Right ventricle myocardium superior (tissue), 1 donor: Measurements from ENCODE around the gene ANP32A. TPM values are rescaled to one million over a fixed set of nuclear protein-coding genes. Genes with fewer than 3 reads are reported as not detected.
A peak's percentile ranks its signal among the peaks of the same experiment; 100 is the strongest.

Source experiments
- ATAC-seq: fragments of 200-7000 bp; cut with Tn5 transposase; one replicate; pipeline ENCODE4 v1.9.1; 2020; ENCODE audit warnings: mild to moderate bottlenecking; ENCODE audit not compliant: poor library complexity
- DNase-seq: peaks from one replicate; pipeline ENCODE4 v3.0.0-alpha.2; 2020
- intact Hi-C: fragments of 100-400 bp; cut with DNase I; formaldehyde crosslinking; loops from one replicate; pipeline ENCODE4 v1.11.2; 2022
- total RNA-seq: library from RNA; stranded (reverse); fragmentation: NEBNext Ultra II Directional; extraction: Animal tissue kit (Norgen Biotek cat#: 25700); gene quantifications from one replicate; pipeline ENCODE4 v1.2.1, GENCODE V29; 2021
- donor health status: DM: no; HTN: yes; CAD: no; lungs with severe emphysema.

ANP32A gene
- total RNA-seq, 1 donor from 2014 or later: 118 TPM

GRCh38 chr15:68822818-68823217 lies 2.1 kb upstream of the ANP32A start:
- intact Hi-C loops: loop anchor here (5.0 to 10.0 kb wide), 2 partner anchors 41 to 88 kb away; no protein-coding TSS in a partner anchor
- ATAC-seq: no peak
- DNase-seq: no peak

- intact Hi-C loops: loop anchor here (5.0 to 10.0 kb wide), 2 partner anchors 40 to 87 kb away; no protein-coding TSS in a partner anchor
- DNase-seq: no peak
- ATAC-seq: no peak
Observed at GRCh38 chr15:68821841-68822381, 1.2 kb upstream of the ANP32A start.

DNA sequence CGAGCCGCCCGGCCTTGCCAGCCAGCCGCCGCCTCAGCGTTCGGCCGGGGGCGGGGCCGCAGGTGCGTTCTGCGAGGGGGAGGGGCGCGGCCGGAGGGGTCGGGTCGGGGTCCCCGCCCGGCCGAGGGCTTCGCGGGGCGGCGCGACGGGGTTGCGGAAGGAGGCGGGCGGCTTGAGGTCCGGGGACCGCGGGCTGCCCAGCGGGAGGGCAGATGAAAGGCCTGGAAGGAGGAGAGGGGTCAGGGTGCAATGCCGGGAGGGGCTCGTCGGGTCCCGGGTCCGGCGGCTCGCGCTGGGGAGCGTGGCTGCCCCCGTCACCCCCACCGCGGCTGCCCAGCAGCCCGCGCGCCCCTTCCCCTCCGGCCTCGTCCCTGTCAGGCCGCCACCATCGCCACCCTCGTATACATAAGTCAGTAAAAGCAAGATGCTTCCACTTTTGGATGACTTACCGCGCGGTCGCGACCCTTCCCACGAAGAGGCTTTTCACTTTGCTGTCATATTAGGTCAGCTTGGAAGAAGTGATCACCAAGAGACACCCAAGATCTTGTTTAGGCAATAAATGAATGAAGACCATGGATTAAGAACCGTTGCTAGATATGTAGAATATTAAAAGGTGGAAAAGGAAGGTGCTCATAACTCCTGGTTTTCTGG lies 620 bp upstream of the ANP32A start:
- peak; percentile 2 for ATAC-seq
- DNase-seq: peak; percentile 53

DNA sequence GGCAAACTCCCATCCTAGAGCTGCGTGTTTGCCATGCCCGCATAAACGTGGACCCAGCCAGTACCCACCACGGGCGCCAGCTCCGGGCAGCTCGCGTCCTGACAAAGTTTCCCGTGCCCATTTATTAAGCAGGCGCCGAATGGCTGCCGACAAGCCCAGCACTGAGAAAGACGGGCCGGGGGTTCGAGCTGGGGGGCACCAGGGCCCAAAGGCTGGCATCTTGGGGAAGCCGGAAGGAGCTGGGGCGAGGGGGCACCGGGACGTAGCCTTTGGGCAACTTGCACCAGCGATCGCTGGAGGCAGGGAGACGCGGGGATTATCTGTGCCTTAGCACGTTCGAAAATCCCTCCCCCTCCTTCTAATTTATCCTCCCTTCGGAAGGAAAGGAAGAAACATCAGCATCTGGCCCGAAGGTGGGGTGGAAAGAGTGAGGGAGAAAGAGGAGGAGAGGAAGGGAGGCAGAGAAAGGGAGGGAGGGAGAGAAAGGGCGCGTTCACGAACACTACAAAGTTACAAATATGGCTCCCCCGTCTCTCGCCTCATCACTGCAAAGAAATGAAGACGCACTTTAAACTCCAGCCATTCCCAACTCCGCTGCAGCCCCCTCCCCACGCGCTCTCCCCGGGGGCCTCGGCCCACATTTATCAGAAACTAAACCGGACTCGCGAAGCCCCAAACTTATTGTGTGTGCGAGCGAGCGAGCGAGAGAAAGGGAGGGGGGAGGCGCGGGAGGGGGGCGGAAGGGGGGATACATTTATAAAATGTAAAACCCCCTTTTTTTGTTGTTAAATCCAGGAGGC lies 1.0 kb downstream of the ANP32A start:
- DNase-seq (peak; percentile 60), ATAC-seq (peak; percentile 28)
- intact Hi-C loops: loop anchor here (5.0 to 10.0 kb wide), 2 partner anchors 37 to 85 kb away; no protein-coding TSS in a partner anchor

More for the DNA sequence above, 620 bp upstream of the ANP32A start:
- intact Hi-C loops: loop anchor here (5.0 to 10.0 kb wide), 2 partner anchors 39 to 87 kb away; no protein-coding TSS in a partner anchor

DNA sequence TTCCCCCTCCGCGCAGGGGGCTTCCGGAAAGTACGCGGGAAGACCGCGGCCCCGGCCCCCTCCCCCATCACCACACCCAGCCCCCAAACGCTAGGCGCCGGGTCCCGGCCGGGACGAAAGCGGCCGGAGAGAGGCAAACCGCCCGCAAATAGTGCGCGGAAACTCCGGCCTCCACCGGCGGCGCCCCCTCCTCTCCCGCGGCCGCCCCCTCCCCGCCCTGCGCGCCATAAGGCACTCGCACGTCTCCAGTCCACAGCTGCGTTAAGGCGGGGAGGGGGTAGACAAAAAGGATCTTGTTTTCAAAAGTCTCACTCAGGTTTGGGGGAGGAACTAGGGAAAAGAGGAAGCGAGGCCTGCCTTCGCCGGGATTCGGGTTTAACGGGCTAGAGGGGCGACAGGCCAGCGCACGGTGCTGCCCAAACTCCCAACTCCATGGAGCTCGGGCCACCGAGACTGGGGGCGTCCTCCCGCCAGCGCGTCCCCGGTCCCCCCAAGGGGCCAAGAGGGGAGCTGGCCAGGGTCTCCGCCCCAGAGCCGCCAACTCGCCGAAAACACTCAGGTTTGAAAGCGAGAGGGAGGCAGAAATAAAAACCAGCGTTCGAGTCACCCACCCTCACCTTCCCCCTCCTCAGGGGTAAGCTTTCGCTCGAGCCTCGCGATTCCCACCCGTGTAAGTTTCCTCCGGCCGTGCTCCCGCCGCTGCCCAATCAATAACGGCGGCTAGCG lies 1.8 kb downstream of the ANP32A start:
- DNase-seq: peak; percentile 80
- intact Hi-C loops: no loop called here
- peak; percentile 8 for ATAC-seq

DNA sequence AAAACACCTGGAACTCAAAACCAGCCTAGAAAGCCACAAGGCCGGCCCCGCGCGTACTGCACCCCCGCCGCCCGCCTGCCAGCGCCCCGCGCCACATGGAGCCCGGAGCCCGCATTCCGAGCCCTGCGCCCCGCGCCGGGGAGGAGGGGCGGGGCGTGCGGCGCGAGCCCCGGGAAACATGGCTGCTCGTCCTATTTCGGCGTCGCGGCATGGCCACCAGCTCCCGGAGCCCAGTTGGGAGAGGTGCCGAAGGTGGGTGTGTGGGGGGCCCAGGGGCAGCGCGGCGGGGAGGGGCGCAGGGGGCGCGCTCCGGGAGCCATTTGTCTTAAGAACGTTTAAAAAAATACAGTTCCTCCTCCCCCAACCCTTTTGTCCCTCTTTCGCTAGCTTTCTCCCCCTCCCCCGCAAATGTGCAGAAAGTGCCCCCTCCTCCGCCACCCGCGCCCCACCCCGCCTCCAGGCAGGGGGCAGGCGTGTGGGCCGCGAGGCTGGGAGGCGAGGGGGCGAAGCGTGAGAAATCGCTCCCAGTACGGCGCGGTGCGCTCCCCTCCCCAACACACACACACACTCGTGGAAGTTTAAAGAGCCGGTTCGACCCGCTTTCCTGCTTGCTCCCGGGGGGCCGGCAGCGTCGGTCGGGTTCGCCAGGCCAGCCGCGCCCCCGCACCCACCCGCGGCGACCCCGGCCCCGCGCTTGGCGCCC lies 2.5 kb downstream of the ANP32A start:
- DNase-seq: peak; percentile 80
- intact Hi-C loops: no loop called here
- ATAC-seq: peak; percentile 50

DNA sequence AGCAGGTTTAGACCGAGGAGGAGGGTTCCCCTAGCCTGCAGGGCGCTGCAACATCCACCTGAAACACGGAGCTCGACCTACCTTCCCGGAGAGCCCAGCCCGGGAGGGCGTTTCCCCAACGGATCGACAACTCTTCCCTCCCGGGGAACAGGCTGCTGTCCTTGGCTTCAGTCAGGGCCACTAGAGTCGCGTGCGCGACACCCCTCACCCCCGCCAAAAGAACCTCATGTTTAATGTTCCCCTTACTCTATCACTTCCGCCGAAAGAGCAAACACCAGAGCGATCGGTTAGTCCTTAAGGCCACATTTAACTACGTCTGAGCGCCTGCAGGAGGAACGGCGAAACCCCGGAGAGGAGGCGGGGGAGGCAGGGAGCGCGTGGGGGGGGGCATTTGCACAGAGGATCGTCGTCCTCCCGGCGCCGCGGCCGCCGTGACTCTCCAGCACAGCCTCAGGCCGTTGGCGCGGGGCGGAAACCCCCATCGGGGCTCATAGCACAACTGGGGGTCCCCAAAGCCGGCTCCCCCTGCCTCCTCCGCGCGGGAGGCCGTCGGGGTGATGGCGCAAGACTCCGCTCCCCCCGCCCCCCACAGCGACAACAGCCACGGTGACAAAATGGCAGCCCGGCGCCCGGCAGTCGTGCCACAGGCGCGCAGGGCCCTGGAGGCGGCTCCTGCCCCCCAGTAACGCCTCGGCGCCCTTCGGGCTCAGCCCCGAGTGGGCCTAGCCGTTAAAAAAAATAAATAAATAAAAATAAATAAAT lies 3.2 kb downstream of the ANP32A start:
- ATAC-seq (peak; percentile 44), DNase-seq (peak; percentile 79)
- intact Hi-C loops: no loop called here

DNA sequence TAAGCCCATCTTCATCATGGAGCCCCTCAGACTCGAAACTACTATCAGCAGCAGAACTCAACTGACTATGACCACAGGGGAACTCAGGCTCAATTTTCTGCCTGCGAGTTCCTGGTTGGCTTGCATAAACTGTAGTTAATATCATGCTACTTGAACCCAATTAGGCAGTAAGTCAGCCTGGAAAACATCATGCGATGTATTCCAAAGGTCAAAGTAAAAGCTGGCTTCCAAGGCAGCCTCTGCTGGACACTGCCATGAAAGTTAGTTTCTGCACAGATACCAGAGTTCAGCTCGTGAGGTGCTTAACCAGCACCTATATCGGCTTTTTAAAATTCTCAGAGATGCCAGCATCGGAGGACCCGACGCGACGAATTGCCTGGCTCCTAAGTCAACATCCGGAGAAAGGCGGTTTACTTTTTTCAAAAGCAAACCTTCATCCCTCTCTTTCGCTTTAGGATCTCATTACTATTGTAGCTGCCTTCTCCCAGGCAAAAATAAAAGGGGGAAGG lies 3.8 kb downstream of the ANP32A start:
- ATAC-seq: peak; percentile 4
- intact Hi-C loops: no loop called here
- no peak for DNase-seq

- ATAC-seq (no peak), DNase-seq (no peak)
- intact Hi-C loops: no loop called here
Observed at GRCh38 chr15:68816158-68816557, 4.5 kb downstream of the ANP32A start.

DNA sequence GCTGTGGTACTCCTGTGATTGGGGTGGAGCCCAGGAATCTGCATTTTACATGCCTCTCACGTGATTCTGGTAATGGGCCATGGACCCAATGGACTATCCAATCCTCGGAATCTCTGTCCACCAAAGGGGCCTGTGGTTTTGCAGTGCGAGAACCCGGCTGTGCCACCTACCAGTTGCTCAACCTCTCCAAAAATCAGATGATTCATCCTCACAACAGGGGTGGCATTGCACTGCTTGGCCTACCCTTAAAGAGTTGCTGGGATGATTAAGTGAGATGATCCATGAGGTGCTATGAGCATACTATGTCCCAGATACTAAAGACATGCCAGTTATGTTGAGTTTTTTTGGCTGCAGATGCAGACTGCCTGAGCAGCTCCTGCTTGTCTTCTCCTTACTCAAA lies 5.1 kb downstream of the ANP32A start:
- DNase-seq (no peak), ATAC-seq (no peak)
- intact Hi-C loops: no loop called here

DNA sequence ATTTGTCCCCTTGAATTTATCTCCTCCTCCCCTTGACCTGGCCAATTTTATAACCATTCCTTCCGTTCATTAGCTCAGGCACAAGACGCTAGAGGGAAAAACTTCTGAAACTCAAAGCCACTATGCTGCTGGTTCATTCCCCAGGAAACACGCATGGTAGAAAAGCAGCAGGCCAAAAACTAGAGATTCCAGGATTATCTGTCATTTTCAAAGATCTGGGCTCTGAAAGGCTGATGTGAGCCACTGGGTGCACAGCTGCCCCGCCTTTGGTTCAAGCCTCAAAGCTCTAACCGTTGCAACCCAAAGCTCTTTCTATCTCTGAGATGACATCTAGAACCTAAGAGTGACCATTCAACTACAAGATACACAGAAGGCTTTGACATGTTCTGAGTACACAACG lies 6.1 kb downstream of the ANP32A start:
- DNase-seq: no peak
- intact Hi-C loops: no loop called here
- ATAC-seq: no peak

- intact Hi-C loops: no loop called here
- ATAC-seq (no peak), DNase-seq (no peak)
Observed at GRCh38 chr15:68812597-68813431, 7.9 kb downstream of the ANP32A start.

- no peak for DNase-seq
- no peak for ATAC-seq
- intact Hi-C loops: no loop called here
Observed at GRCh38 chr15:68812069-68812468, 8.6 kb downstream of the ANP32A start.

DNA sequence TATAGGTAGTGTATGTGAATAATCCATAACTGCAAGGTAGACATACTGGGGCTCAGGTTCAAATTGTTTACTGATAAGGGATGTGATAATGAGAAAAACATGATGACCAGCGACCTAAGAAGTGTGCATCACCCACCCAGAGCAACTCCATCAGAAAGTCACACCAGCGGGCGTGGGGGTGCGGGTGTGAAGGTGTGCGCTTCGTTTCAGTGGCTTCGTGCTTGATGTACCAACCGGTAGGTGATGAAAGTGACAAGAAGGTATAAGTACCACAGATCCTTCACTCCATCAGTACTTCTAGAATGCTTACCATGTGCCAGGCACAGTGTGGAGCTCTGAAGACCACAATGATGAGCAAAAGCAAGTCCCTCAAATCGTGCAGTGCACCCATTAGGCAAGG lies 11.2 kb downstream of the ANP32A start:
- intact Hi-C loops: no loop called here
- ATAC-seq: no peak
- no peak for DNase-seq

DNA sequence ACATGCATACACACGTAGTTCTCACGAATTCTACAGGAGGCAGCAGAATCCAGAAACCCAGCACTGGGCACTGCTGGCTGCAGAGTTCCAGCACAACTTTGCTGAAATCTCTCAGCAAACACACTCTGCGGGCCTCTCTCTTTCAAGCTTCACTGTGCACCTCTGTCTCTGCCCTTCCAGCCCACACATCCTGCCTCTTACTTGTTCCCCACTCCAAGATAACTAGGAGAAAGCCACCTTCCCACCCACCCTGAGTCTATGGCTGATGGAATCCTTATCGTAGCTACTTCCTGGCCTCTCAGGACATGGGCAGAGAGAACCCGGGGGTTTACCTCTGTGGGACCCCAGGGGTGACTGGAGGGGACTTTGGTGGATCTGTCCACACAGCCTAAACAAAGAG lies 11.9 kb downstream of the ANP32A start:
- DNase-seq (no peak), ATAC-seq (no peak)
- intact Hi-C loops: no loop called here

DNA sequence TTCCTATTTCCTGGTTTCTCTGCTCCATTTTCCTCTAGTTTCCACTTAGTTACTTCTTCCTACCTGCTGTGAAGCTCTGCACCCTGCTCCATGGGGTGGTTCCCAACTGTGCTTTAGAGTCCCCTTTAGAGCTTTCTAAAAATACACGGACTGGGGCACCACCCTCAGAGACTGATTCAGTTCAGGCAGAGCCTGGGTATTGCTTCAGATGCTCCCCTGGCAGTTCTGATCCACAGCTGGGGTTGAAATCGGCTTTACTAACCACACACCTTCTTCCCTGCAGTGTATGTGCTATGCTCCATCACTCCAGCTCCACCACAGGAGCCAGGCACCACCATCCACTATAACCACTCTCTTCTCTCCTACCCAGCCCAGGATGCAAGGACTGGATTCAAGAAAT lies 12.6 kb downstream of the ANP32A start:
- DNase-seq: no peak
- intact Hi-C loops: no loop called here
- ATAC-seq: peak; percentile 9

- DNase-seq (no peak), ATAC-seq (peak; percentile 4)
- intact Hi-C loops: no loop called here
Observed at GRCh38 chr15:68807249-68807648, 13.4 kb downstream of the ANP32A start.
